Neuronal stem cell (in vitro differentiated cells): ENCODE data around the gene PTPRT.

ENCODE experiments used
- DNase-seq: peaks from one replicate; pipeline ENCODE4 v3.0.0-alpha.2; 2013; ENCODE audit warnings: low spot score
- H2AFZ ChIP-seq: one replicate; pipeline ENCODE4 v1.6.1; 2013; ENCODE audit warnings: mild to moderate bottlenecking, low read length, inconsistent platforms
- H2AK5ac ChIP-seq: 2 replicates; pipeline ENCODE4 v1.6.1; 2013; ENCODE audit warnings: low read depth, mild to moderate bottlenecking, inconsistent platforms, low read length, moderate library complexity, mixed read lengths
- H2BK120ac ChIP-seq: 2 replicates; pipeline ENCODE4 v1.6.1; 2013; ENCODE audit warnings: low read depth, mild to moderate bottlenecking, inconsistent platforms, low read length, moderate library complexity, mixed read lengths
- H2BK12ac ChIP-seq: one replicate; pipeline ENCODE4 v1.6.1; 2013; ENCODE audit warnings: low read length, inconsistent platforms
- H2BK15ac ChIP-seq: 2 replicates; pipeline ENCODE4 v1.6.1; 2013; ENCODE audit warnings: mild to moderate bottlenecking, low read length, inconsistent platforms, mixed read lengths
- H2BK5ac ChIP-seq: one replicate; pipeline ENCODE4 v1.6.1; 2013; ENCODE audit warnings: inconsistent platforms, mild to moderate bottlenecking, low read length, moderate library complexity
- H3K14ac ChIP-seq: one replicate; pipeline ENCODE4 v1.6.1; 2013; ENCODE audit warnings: low read length, inconsistent platforms
- H3K18ac ChIP-seq: 2 replicates; pipeline ENCODE4 v1.6.1; 2013; ENCODE audit warnings: low read length, inconsistent platforms
- H3K23ac ChIP-seq: 2 replicates; pipeline ENCODE4 v1.6.1; 2013; ENCODE audit warnings: low read depth, mild to moderate bottlenecking, mixed read lengths, low read length, inconsistent platforms; ENCODE audit not compliant: poor library complexity
- H3K27ac ChIP-seq: replicated peaks from 3 replicates; pipeline ENCODE4 v1.5.1; 2013; ENCODE audit warnings: low read length, inconsistent platforms
- H3K27me3 ChIP-seq, 3 experiments: 2 replicates each; pipeline ENCODE4 v1.6.1; 2013; ENCODE audit warnings: low read length in 3 of 3, mild to moderate bottlenecking in 2 of 3, inconsistent platforms in 1 of 3, low read depth in 1 of 3, mixed read lengths in 1 of 3, moderate library complexity in 1 of 3; ENCODE audit not compliant: control insufficient read depth in 3 of 3, insufficient read depth in 3 of 3
- H3K36me3 ChIP-seq, 2 donors: replicated peaks in 1 of 2; 2 replicates each; pipeline ENCODE4 v1.6.1; 2013; ENCODE audit warnings: low read length in 2 of 2; ENCODE audit not compliant: control insufficient read depth in 2 of 2, insufficient read depth in 2 of 2
- H3K4ac ChIP-seq: 2 replicates; pipeline ENCODE4 v1.6.1; 2013; ENCODE audit warnings: inconsistent platforms, mild to moderate bottlenecking, low read length, moderate library complexity
- H3K4me1 ChIP-seq, 2 donors: 1 replicate in 1 of 2; 2 replicates in 1 of 2; pipeline ENCODE4 v1.6.1; 2013; ENCODE audit warnings: low read length in 2 of 2, low read depth in 1 of 2; ENCODE audit not compliant: control insufficient read depth in 2 of 2, insufficient read depth in 1 of 2
- H3K4me2 ChIP-seq: one replicate; pipeline ENCODE4 v1.6.1; 2013; ENCODE audit warnings: mild to moderate bottlenecking, low read length, inconsistent platforms; ENCODE audit not compliant: insufficient read depth, poor library complexity, severe bottlenecking
- H3K4me3 ChIP-seq, 2 donors: 2 replicates each; pipeline ENCODE4 v1.5.1; 2013; ENCODE audit warnings: low read length in 2 of 2, mild to moderate bottlenecking in 2 of 2, inconsistent platforms in 1 of 2, moderate library complexity in 1 of 2
- H3K79me1 ChIP-seq: one replicate; pipeline ENCODE4 v1.6.1; 2013; ENCODE audit warnings: low read depth, mild to moderate bottlenecking, inconsistent platforms, low read length, moderate library complexity
- H3K9ac ChIP-seq: one replicate; pipeline ENCODE4 v1.6.1; 2013; ENCODE audit warnings: mild to moderate bottlenecking, low read depth, low read length, inconsistent platforms; ENCODE audit not compliant: poor library complexity
- H3K9me3 ChIP-seq, 2 donors: replicated peaks in 1 of 2; 2 replicates each; pipeline versions ENCODE3 to v1.6.1; 2013; ENCODE audit warnings: low read length in 2 of 2, mild to moderate bottlenecking in 2 of 2, inconsistent platforms in 1 of 2, low read depth in 1 of 2, mixed read lengths in 1 of 2, moderate library complexity in 1 of 2; ENCODE audit not compliant: control insufficient read depth in 2 of 2, insufficient read depth in 1 of 2
- H4K8ac ChIP-seq: one replicate; pipeline ENCODE4 v1.6.1; 2013; ENCODE audit warnings: low read depth, mild to moderate bottlenecking, inconsistent platforms, low read length, moderate library complexity
- H4K91ac ChIP-seq: one replicate; pipeline ENCODE4 v1.6.1; 2013; ENCODE audit warnings: low read length, low read depth, mild to moderate bottlenecking, inconsistent platforms; ENCODE audit not compliant: poor library complexity
- WGBS, 2 donors: extraction: QIAGEN DNeasy Blood & Tissue Kit; methylation state at CpG; one replicate each; pipeline ENCODE4 v1.1.7; 2013; ENCODE audit warnings: missing lambda C conversion rate in 2 of 2, mixed read lengths in 1 of 2; ENCODE audit not compliant: insufficient read length in 2 of 2, insufficient replicate concordance in 1 of 2; ENCODE audit errors: extremely low coverage in 2 of 2; 5-methylcytosine and 5-hydroxymethylcytosine counted together

The PTPRT gene

DNA sequence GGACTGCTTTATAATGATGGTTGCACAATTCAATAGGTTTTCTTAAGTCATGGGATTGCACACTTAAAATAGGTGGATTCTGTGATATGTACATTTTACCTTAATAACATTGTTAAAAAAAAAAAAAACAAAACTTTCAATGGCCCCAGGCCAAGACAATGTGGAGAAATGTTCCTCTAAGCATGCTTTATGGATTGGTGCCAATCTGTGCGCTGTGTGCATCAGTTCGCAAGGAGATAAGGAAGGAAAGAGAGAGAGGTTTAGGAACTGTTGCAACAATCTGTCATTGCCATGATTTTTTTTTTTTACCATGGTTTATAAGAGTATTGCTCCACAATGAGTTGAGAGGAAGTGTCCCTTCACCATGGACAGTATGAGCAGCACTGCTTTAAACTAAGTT is 399.6 kb downstream of the PTPRT start:
- Histone ChIP-seq H4K91ac (no peak overlapping the region), H3K4me1 (no peaks in the 10 kb centered on the region), H3K9ac (no peak overlapping the region), H3K79me1 (no peaks in the 10 kb centered on the region), H3K14ac (no peak overlapping the region), H4K8ac (no peak overlapping the region), H2BK15ac (no peak overlapping the region), H2BK120ac (no peak overlapping the region), H3K4ac (no peak overlapping the region), H3K9me3 (no peaks in the 10 kb centered on the region), H3K27me3 (no peaks in the 10 kb centered on the region), H3K36me3 (no peaks in the 10 kb centered on the region), H2BK12ac (no peak overlapping the region), H2AFZ (no peak overlapping the region), H3K23ac (no peak overlapping the region), H3K4me3 (no peak overlapping the region), H2BK5ac (no peak overlapping the region), H2AK5ac (no peak overlapping the region), H3K4me2 (no peak overlapping the region), H3K18ac (no peak overlapping the region), H3K27ac (no peak overlapping the region)
- DNase-seq: no peak
- no CpG with 5 or more reads among the region's 2 CpGs for WGBS, 2 donors

DNA sequence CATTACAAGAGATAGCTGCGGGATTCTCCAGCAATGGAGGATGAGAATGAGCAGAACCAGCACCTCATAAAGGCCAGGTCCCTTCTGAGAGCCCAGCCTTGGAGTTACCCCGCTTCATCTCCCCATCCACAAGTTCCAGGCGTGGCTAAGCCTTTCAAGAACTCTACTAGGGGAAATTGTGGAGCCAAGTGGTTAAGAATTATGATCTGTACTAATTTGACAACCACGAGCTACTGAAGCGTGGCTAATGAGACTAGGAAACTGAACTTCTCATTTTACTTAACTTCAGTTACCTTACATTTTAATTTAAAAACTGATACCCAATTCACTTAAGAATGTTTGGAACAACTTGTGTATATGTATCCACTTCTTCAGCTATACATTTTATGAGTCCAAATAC is 401.0 kb downstream of the PTPRT start:
- Histone ChIP-seq H2AK5ac (no peak overlapping the region), H4K8ac (no peak overlapping the region), H3K9me3 (no peaks in the 10 kb centered on the region), H3K4me3 (no peak overlapping the region), H3K27ac (no peak overlapping the region), H3K36me3 (no peaks in the 10 kb centered on the region), H3K23ac (no peak overlapping the region), H2BK120ac (no peak overlapping the region), H3K79me1 (no peaks in the 10 kb centered on the region), H3K4me1 (no peaks in the 10 kb centered on the region), H3K18ac (no peak overlapping the region), H3K27me3 (no peaks in the 10 kb centered on the region), H3K14ac (no peak overlapping the region), H3K4me2 (no peak overlapping the region), H2AFZ (no peak overlapping the region), H2BK5ac (no peak overlapping the region), H3K4ac (no peak overlapping the region), H4K91ac (no peak overlapping the region), H2BK15ac (no peak overlapping the region), H3K9ac (no peak overlapping the region), H2BK12ac (no peak overlapping the region)
- DNase-seq: no peak
- WGBS, 2 donors: no CpG with 5 or more reads among the region's 5 CpGs

DNA sequence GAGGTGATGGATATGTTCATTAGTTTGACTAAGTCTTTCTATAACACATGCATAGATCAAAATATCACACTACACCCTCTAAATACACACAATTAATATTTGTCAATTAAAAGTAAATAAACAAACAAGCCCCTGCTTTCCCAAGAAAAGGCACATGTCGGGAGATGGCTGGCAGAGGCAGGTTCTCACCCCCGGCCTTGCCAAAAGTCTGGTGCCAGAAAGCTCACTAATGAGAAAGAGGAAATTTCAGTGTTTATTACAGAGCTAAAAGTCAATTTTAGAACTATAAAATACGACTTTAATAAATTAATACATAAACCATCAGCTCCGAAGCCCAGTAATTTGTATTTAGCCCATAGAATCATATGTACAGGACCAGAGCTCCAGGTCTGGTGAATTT is 404.7 kb downstream of the PTPRT start:
- H3K18ac ChIP-seq: no peak overlapping the region
- H4K91ac ChIP-seq: no peak overlapping the region
- H2BK120ac ChIP-seq: no peak overlapping the region
- H3K4ac ChIP-seq: no peak overlapping the region
- WGBS, 2 donors: no CpG with 5 or more reads among the region's 4 CpGs
- no peak overlapping the region for H3K9ac ChIP-seq
- no peaks in the 10 kb centered on the region for H3K27me3 ChIP-seq
- no peaks in the 10 kb centered on the region for H3K36me3 ChIP-seq
- no peaks in the 10 kb centered on the region for H3K79me1 ChIP-seq
- H3K4me2 ChIP-seq: no peak overlapping the region
- H3K4me3 ChIP-seq: no peak overlapping the region
- H2BK15ac ChIP-seq: no peak overlapping the region
- DNase-seq: no peak
- H2BK12ac ChIP-seq: no peak overlapping the region
- no peak overlapping the region for H3K23ac ChIP-seq
- H3K27ac ChIP-seq: no peak overlapping the region
- no peak overlapping the region for H2AK5ac ChIP-seq
- H4K8ac ChIP-seq: no peak overlapping the region
- no peak overlapping the region for H2AFZ ChIP-seq
- no peaks in the 10 kb centered on the region for H3K4me1 ChIP-seq
- H2BK5ac ChIP-seq: no peak overlapping the region
- H3K9me3 ChIP-seq: no peaks in the 10 kb centered on the region
- H3K14ac ChIP-seq: no peak overlapping the region

GRCh38 chr20:42779216-42779615 is 410.5 kb downstream of the PTPRT start:
- H3K79me1 ChIP-seq: no peaks in the 10 kb centered on the region
- no peak overlapping the region for H2BK12ac ChIP-seq
- H3K23ac ChIP-seq: no peak overlapping the region
- no peak overlapping the region for H3K4me3 ChIP-seq
- no peaks in the 10 kb centered on the region for H3K36me3 ChIP-seq
- H3K14ac ChIP-seq: no peak overlapping the region
- H3K9ac ChIP-seq: no peak overlapping the region
- no peaks in the 10 kb centered on the region for H3K27me3 ChIP-seq
- H3K18ac ChIP-seq: no peak overlapping the region
- H2BK120ac ChIP-seq: no peak overlapping the region
- no peak overlapping the region for H4K8ac ChIP-seq
- H2BK5ac ChIP-seq: no peak overlapping the region
- no peak overlapping the region for H2BK15ac ChIP-seq
- H3K4me1 ChIP-seq: no peaks in the 10 kb centered on the region
- no peak overlapping the region for H3K27ac ChIP-seq
- no peak overlapping the region for H3K4ac ChIP-seq
- no peak for DNase-seq
- no peak overlapping the region for H2AFZ ChIP-seq
- WGBS, 2 donors: no CpG with 5 or more reads among the region's 1 CpG
- no peak overlapping the region for H2AK5ac ChIP-seq
- no peaks in the 10 kb centered on the region for H3K9me3 ChIP-seq
- no peak overlapping the region for H4K91ac ChIP-seq
- H3K4me2 ChIP-seq: no peak overlapping the region
